GM12891 (cell line): ENCODE data around the gene CDCA4.

Experiments
- PAX5 ChIP-seq: IDR thresholded peaks from 2 replicates; pipeline ENCODE4 v1.6.1; 2011; ENCODE audit warnings: low read length, moderate library complexity, mild to moderate bottlenecking; ENCODE audit not compliant: insufficient read depth, severe bottlenecking
- POLR2A ChIP-seq: IDR thresholded peaks from 2 replicates; pipeline ENCODE4 v1.6.1; 2011; ENCODE audit warnings: low read depth, low read length, control low read depth
- POLR2AphosphoS5 ChIP-seq: IDR thresholded peaks from 2 replicates; pipeline ENCODE4 v1.6.1; 2011; ENCODE audit warnings: low read depth, low read length, control low read depth
- TAF1 ChIP-seq: IDR thresholded peaks from 2 replicates; pipeline ENCODE4 v1.6.1; 2011; ENCODE audit warnings: low read depth, low read length, control low read depth

DNA sequence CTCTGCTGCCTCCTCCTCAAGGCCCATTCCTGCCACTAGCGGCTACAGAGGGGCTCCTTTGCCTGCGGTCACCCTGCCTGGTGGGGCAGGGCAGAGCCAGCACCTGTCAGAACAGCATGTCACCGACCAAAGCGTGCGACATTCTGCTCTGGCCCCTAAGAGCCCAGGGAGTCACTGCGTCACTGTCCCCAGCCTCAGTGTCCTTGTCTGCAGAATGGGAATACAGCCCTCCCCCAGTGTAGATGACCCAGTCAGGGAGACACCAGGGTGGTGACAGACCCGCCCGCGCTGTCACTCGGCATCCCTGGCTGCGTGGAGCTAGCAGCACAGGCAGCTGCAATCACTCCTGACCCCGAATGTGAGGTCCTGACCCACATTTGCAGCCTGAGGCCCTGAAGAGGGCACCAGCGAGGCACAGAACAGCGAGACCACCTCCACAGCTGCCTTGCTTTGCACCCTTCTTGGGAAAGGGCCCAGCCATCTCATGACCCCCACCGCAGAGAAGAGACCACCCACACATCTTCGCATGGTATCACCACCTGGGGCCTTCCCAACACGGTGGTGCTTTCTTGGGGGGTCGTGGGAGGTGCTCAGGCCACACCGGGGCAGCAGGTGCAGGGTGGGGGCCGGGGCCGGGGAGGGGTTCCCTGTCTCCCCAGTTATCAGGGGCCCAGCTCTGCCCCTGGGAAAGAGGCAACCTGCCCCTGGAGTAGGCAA, 45.2 kb downstream of the CDCA4 start:
- TF ChIP-seq POLR2AphosphoS5 = no peak
- no peak for TF ChIP-seq TAF1
- no peak for TF ChIP-seq POLR2A
- TF ChIP-seq PAX5 = no peak
